NAMALWA (cell line): Measurements from ENCODE around the gene DNAH9.

Source experiments
- DNase-seq: peaks from one replicate; pipeline ENCODE4 v3.0.0-alpha.2; 2015; ENCODE audit warnings: low spot score

Gene DNAH9

DNA sequence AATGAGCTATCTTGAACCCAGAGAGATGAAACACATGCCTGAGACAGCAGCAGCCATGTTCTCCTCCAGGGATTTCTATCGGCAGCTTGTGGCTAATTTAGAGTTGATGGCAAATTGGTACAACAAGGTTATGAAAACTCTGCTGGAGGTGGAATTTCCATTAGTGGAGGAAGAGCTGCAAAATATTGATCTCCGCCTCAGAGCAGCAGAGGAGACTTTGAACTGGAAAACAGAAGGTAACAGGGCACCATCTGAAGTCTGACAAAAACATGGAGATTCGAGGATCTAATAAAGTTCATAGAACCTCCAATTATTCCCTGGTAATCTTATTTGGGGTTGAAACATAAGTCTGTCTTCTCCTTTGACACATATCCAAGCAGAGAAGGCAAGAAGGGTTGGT, 52.8 kb downstream of the DNAH9 start:
- no peak for DNase-seq

DNA sequence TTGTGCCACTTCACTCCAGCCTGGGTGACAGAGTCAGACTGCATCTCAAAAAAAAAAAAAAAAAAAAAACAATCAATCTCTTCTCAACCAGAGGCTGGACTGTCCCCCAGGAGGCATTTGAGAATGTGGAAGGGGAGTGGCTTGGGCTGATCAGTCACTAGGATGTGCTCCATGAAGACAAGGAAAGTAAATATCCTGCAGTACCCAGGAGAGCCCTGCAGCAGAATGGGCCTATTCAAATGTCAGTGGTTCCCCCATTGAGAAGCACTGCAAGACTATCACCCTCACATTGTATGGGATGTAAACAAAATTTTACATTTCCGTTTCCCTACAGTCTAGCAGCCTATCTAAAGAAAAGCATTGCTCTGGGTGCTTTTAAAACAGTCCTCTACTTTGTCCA, 70.3 kb downstream of the DNAH9 start:
- DNase-seq, result no peak

DNA sequence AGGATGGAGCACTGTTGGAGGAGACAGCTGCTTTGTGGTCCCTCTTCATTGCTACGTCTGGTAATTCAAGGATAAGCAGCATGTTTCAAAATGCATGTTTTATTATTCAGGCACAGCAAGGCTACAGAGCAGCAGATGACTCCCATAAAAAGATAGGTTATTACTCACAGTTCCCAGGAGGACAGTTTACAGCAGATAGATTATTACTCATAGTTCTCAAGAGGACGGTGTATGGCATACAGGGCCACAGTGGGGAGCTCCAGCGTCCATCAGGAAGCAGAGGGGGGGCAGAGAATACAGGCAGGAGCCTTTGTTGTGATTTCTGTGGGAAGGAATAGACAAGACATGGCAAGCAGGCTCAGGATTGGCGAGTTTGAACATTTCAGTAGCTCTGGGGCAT, 72.9 kb downstream of the DNAH9 start:
- no peak for DNase-seq

DNA sequence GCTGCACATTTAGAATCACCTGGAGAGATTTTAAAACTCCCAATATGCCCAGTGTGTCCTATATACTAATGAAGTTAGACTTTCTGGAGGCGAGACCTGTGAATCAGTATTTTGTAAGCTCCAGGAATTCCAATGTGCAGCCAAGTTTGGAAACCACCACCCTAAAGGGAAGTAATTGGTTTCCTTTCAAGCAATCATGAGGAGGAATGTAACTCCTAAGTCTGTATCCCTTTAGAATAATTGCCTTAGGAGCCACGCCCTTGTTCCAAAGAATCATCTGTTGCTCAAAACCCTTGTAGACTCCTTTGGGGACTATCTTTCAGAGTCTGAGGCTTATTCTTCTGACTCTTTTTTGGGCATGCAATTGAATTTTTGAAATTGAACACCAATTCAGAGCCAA, 84.4 kb downstream of the DNAH9 start:
- DNase-seq, result no peak

DNA sequence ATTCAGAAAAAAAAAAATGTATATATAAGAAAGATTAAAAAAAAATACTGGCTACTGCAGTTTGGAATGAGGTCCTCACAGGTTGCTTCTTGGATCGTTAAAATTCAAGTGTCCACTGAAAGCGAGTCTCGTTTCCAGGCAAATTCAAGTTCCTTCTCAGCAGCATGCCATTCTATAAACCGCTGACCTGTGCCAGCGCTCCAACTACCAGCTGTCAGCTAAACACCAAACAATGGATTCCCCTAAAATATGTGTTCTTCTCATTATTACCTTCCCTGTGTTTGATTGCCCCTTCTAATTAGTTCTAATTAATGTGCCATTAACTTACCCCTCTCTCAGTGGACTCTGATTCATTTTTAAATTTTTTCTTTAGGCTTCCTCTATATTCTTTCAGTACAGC, 92.4 kb downstream of the DNAH9 start:
- DNase-seq, result no peak

DNA sequence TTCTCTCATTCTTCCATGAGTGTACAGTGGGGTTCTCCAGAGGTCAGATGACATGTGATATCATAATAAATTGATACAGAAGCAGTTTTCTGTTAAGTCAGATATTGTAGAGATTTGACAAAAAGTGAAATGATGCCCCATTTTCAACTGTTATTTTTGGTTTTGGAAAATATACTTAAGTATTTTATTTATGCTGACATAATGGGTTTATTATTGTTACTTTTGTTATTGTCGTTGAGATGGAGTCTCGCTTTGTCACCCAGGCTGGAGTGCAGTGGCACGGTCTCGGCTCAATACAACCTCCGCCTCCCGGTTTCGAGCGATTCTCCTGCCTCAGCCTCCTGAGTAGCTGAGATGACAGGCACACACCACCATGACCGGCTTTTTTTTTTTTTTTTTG, 94.4 kb downstream of the DNAH9 start:
- no peak for DNase-seq

DNA sequence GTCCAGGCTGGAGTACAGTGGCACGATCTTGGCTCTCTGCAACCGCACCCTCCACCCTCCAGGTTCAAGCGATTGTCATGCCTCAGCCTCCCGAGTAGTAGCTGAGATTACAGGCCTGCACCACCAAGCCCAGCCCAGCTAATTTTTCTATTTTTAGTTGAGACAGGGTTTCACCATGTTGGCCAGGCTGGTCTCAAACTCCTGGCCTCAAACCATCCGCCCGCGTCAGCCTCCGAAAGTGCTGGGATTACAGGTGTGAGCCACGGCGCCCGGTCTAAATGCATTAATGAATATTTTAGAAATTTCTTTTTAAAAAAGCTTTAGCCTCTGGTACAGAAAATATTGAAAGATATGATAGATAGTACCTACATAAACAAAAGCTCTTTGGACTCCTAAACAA, 95.0 kb downstream of the DNAH9 start:
- no peak for DNase-seq

DNA sequence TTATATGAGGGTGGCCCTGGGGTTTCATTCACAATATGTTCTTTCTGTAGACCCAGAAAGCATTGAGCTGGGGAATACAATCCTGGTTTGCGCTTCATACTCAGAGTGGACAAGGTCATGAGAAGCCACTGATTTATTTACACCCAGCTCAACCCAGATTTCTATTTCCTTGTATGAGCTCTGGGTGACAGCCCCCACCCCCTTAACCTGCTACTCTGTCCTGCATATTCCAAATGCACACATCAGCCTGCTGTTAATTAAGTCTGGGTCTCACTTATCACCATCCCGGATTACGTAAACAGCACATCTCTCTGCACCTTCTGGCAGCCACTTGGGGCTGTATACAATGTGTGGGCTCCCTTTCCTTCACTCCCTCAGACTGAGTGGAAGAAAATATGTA, 102.4 kb downstream of the DNAH9 start:
- DNase-seq, result no peak

DNA sequence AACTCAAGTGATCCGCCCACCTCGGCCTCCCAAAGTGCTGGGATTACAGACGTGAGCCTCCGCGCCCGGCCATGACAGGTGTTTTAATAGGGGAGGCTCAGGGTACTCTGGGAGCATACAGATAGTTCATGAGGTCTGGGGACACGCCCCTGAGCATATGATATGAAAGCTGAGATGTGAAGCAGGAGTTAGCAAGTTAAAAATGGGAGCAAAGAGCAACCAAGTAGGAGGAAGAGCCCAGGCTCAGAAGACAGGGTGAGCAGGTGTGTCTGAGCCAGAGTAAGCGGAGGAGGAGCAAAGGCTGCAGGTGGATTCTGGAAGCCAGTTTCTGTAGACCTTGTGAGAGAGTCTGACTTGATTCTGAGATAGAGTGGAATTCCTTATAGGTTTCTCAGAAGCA, 103.6 kb downstream of the DNAH9 start:
- no peak for DNase-seq

DNA sequence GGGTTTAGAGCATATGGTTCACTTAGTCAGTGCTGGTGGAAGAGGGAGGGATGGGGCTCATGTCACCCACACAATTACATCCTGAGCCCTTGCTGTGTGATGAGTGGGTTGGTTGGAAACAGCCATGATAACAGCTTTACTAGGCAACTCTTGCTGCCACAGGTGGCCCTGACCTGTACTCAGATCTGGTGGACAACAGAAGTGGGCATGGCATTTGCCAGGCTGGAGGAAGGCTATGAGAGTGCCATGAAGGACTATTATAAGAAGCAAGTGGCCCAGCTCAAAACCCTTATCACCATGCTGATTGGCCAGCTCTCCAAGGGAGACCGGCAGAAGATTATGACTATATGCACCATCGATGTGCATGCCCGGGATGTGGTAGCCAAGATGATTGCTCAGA, 105.8 kb downstream of the DNAH9 start:
- DNase-seq, result no peak

DNA sequence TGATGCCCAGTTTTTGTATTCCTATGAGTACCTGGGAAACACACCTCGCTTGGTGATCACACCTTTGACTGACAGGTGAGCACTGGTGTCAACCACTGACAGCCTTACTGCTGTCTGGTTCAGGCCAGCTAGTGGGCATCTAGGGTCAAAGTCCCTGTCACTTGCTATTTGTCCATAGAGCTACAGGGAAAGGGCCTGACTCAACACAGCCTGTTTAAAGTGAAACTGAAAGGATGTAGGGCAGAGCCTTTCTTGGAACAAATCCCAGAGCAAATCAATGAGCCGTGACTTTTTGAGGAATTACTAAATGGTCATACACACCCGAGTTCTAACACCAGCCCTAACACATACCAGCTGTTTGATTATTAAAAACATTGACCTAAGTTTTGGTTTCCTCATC, 106.8 kb downstream of the DNAH9 start:
- DNase-seq, result no peak

DNA sequence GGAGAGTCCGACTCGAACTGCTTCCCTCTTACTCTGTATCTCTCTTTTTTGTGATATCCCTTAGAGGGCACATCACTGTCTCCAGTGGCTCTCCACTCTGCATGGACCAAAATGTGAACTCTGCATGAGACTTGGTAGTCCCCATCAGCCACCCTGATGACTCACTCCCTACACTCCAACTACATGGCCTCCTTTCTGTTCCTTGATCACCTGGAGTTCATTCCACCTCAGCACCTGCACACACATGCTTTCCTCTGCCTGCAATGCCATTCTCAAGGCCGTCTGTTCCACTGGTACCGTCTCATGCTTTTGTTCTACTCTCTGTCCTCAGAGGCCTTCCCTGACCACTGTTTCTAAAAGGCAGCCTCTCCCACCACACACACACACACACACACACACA, 109.3 kb downstream of the DNAH9 start:
- no peak for DNase-seq

DNA sequence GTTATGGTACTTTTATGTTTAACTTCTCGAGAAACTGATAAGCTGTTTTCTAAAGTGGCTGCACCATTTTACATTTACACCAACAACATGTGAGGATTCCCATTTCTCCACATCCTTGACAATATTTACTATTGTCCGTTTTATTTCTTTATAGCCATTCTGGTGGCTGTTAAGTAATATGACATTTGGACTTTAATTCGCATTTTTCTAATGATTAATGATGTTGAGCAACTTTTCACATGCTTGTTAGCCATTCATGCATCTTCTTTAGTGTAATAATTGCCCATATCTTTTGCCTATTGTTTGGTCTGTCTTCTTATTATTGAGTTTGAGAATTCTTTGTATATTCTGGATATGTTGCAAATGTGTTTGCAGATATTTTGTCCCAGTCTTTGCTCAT, 114.2 kb downstream of the DNAH9 start:
- no peak for DNase-seq

DNA sequence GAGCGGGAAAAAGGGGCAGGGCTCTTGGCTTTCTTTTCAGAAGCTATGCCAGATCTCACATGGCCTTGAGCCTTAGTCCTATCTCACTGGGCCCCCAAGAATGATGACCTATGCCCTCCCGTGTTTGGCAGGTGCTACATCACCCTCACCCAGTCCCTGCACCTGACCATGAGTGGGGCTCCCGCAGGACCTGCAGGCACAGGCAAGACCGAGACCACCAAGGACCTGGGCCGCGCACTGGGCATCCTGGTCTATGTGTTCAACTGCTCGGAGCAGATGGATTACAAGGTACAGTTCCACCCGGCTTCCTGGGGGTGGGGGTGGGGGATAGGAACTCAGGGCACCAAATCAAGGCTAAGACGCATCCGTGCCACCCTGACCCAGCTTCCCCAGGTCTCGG, 120.9 kb downstream of the DNAH9 start:
- no peak for DNase-seq

DNA sequence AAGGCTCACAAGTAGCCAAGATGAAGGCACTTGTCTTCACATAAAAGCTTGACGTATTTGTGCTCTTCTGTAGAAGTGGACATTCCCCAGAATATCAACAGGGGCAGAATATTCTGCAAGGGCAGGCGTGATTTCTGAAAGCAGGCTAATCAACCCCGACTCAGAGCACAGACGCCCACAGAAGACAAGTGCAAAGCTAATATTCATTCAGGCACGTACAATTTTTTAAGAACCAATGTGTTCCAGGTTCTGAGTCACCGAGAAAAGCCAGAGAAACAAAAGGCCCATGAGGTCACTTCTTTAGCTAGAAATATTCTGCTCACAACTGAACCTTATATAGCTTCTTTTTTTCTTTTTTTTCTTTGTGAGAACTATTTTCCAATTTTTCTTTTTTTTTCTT, 121.6 kb downstream of the DNAH9 start:
- DNase-seq, result no peak

DNA sequence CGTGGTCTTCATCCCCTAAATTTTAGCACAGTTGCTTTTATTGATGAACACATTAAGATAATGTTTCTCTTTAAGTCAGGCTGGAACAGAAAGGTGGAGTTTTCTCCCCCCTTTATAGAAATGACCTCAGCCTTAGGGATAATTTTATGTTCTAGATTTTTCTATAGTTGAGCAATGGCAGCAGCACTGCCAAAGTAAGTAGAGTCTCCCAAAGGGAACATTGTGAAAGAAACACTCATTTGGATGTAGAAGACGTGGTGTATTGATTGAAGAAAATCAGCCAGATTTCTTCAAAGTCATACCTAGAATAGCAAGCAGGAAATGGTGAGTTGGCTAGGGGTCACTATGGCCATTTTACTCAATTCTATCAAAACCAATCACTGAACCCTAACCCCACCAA, 122.5 kb downstream of the DNAH9 start:
- DNase-seq, result no peak

DNA sequence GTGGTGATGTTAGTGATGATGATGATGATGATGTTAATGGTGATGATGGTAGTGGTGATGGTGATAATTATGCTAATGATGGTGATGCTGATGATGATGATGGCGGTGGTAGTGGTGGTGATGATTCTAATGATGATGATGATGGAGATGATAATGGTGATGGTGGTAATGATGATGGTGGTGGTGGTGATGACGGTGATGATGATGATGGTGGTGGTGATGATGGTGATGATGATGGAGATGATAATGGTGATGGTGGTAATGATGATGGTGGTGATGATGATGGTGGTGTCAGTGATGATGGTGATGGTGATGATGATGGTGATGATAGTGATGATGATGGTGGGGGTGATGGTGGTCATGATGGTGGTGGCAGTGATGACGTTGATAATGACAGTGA, 132.5 kb downstream of the DNAH9 start:
- no peak for DNase-seq

DNA sequence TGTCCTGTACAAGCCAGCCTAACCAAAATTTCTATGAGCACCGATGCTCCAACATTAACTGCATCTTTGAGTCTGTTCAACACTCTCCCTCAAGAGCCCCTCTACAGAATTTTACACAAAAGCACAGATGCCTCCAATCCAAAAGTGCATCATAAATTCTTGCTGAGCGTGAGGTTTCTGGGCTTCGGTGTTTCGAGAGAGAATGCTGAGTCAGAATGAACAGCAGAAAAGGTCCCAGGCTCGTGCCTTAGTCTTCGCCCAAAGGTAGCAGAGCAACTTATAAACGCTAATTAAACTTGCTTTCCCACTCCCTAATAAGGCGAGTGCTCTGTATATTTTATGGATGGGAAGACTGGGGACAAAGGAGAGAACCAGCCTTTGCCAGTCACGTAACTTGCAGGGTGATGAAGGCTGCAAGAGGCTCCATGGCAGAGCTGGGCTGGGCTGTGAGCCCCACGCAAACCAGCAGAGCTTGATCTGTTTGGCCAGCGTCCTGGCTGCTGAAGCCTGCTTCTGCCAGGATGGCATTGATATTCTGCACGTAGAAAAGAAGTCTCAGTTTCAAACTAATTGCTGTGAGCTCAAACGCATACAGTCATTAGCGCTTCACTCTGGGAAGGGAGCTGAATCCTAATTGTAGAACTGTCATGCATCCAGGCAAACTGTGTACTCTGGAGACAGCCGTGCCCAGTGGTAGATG, 138.5 kb downstream of the DNAH9 start:
- no peak for DNase-seq

DNA sequence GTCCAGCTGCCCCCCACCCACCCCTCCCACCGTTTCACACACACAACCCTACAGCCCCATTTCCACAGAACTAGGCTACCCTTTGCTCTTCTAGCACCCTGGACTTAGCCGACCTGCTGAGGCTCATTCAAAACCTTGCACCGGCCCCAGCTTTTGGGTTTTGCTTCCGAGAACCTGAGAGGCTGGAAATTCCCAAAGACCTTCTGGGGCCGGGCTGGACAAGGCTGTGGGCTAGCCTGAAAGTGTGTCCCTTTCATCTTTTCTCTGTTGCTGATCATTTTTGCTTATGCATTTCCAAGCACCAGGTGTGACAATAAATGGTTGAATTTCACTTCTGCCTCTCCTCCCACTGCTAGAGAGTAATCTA, 139.0 kb downstream of the DNAH9 start:
- no peak for DNase-seq

DNA sequence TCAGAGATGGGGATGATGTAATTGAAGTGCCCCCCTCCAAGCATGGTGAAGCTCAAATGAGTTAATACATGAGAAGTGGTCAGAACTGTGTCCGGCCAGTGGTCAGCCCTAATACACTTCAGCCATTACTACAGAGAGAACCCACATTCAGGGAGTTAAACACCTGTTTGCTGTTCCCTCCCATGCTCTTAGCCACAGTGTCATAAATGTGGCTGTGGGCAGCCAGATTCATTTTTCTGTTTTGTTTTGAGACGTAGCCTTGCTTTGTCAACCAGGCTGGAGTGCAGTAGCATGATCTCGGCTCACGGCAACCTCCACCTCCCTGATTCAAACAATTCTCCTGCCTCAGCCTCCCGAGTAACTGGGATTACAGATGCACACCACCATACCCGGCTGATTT, 139.9 kb downstream of the DNAH9 start:
- no peak for DNase-seq

DNA sequence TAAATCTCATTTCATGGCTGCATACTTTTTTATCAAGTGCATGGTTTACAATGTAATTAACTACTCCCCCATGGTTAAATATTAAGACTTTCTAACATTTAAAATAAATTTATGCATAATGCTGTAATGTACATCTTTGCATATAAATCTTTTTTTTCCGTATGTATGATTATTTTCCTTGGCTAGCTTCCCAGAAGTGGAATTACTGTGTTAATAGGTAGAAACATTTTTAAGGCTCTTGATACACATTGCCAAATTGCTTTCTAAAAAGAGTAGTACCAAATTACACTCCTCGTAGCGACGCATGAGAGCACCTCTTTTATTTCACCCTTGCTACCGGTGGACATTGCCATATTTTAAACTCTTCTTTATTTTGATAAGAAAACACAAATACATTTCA, 141.1 kb downstream of the DNAH9 start:
- no peak for DNase-seq

DNA sequence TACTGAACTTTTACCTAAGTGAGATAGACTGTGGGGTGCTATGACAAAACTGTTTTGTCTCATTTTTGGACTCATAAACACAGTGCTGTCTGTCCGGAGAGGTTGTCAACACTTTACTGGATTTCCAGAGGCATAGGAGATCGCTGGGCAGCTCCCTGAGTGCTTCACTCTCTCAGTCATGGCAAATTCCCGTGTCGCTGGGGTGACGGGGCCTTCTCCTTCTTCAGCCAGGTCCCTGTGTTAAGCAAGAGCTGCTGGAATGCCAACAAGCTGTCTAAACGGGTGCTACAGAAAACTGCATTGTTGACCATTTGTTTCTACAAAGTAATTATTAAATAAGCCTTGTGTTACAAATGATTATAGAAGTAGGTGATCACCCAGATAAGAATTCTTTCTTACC, 141.6 kb downstream of the DNAH9 start:
- DNase-seq, result no peak

DNA sequence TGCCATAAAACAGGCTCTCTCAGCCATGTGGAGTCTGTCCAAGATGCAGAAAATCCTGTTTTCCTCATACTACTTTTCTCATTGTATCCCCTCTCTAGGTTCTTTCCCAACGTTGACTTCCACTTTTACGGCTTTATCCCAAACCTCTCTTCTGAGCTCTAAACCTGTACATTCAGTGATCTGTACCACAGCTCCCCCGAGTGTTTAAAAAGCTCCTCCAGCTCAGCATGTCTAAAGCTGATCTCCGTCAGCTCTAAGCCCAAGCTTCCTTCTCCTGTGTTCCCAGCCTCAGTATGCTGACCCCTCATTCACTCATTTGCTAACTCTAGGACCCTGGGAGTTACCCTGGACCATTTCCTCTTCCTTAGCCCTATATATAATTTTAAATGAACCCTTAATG, 144.6 kb downstream of the DNAH9 start:
- DNase-seq, result no peak

DNA sequence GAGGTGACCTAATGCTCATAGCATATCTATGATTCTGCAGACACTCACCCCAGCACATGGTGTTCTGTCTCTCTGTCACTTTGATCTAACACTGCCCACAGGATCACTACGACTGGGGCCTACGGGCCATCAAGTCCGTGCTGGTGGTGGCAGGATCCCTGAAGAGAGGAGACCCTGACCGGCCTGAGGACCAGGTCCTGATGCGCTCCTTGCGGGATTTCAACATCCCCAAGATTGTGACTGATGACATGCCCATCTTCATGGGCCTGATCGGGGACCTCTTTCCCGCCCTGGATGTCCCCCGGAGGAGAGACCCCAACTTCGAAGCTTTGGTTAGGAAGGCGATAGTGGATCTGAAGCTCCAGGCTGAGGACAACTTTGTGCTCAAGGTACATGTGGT, 146.4 kb downstream of the DNAH9 start:
- no peak for DNase-seq

DNA sequence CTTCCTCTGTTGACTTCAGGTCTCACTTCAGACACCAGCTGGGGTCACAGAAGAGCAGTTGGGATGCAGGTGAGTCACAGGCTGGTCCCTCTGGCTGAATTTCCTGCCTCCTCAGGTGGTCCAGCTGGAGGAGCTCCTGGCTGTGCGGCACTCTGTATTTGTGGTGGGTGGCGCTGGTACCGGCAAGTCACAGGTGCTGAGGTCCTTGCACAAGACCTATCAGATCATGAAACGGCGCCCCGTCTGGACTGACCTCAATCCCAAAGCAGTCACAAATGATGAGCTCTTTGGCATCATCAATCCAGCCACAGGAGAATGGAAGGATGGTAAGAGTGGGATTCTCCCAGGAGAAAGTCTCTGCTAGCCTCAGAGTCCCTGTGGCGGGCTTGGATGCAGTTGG, 149.2 kb downstream of the DNAH9 start:
- DNase-seq, result no peak
